Peyer's patch (tissue), 4 donors: ENCODE results near the gene FRYL. TPM values are rescaled to one million over a fixed set of nuclear protein-coding genes. Genes with fewer than 3 reads are reported as not detected.
"Not testable (repeated sequence)": the region's sequence is repeated elsewhere in the genome, so short reads cannot be mapped to it uniquely, and the experiment has no call there.

Experiments used
- DNase-seq, 3 donors: peaks; one replicate each; pipeline ENCODE4 v3.0.0-alpha.2; 2017 to 2019
- H3K27ac ChIP-seq, 4 donors: fragments of 200-600 bp; sonication (generic); one replicate each; pipeline ENCODE4 v1.5.1; 2016 to 2019
- H3K27me3 ChIP-seq, 2 donors: fragments of 200-600 bp; sonication (generic); one replicate each; pipeline ENCODE4 v1.5.1; 2019
- H3K36me3 ChIP-seq, 3 donors: fragments of 200-600 bp; sonication (generic); one replicate each; pipeline ENCODE4 v1.5.1; 2016 to 2019
- H3K4me1 ChIP-seq, 4 donors: fragments of 200-600 bp; sonication (generic); one replicate each; pipeline ENCODE4 v1.5.1; 2016 to 2019
- H3K4me3 ChIP-seq, 4 donors: fragments of 200-600 bp; sonication (generic); 1 replicate in 3 of 4; 2 replicates in 1 of 4; pipeline ENCODE4 v1.5.1; 2016 to 2019; ENCODE audit warnings: mild to moderate bottlenecking in 1 of 4
- H3K9me3 ChIP-seq, 4 donors: fragments of 200-600 bp; sonication (generic); one replicate each; pipeline ENCODE4 v1.5.1; 2016 to 2019; ENCODE audit warnings: mild to moderate bottlenecking in 1 of 4
- POLR2A ChIP-seq, 2 donors: fragments of 450-650 bp; IDR thresholded peaks; one replicate each; pipeline ENCODE4 v1.5.1; 2017; ENCODE audit warnings: antibody characterized with exemption in 2 of 2, mild to moderate bottlenecking in 2 of 2, moderate library complexity in 2 of 2
- total RNA-seq, 4 donors: library from RNA; depleted of rRNA; stranded (reverse); fragments of >200 nt; gene quantifications; one replicate each; pipeline ENCODE4 v1.1.0, GENCODE V29; 2016
- TF ChIP-seq, protein P1 (sequence below), 6 experiments: fragments of 450-650 bp in 4 of 6; fragments of 200-600 bp in 2 of 6; sonication (generic) in 1 of 6; IDR thresholded peaks; one replicate each; pipeline ENCODE4 v1.5.1; 2017 to 2019; ENCODE audit warnings: antibody characterized with exemption in 6 of 6, mild to moderate bottlenecking in 3 of 6, moderate library complexity in 1 of 6

Gene FRYL
- total RNA-seq, 4 donors from 2014 or later, result 220 to 253 (median 241) TPM

DNA sequence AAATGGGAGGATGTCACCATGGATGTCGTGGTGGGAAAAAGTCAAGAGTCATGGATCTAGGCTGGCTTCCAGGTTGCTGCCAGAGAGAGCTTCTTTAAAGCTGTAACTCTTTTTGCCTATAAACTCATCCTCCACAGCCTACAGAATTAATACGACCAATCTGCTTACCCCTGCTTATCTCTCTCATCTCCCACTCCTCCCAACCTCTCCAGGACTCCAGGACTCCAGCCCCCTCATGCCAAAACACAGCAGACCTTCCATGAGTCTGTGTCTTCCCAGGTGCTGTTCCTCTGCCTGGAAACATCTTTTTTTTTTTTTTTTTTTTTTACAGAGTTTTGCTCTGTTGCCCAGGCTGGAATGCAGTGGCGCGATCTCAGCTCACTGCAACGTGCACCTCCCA, 312.2 kb downstream of the FRYL start:
- H3K4me1 ChIP-seq, result no peaks in the 10 kb centered on the region
- TF ChIP-seq, protein P1, sequence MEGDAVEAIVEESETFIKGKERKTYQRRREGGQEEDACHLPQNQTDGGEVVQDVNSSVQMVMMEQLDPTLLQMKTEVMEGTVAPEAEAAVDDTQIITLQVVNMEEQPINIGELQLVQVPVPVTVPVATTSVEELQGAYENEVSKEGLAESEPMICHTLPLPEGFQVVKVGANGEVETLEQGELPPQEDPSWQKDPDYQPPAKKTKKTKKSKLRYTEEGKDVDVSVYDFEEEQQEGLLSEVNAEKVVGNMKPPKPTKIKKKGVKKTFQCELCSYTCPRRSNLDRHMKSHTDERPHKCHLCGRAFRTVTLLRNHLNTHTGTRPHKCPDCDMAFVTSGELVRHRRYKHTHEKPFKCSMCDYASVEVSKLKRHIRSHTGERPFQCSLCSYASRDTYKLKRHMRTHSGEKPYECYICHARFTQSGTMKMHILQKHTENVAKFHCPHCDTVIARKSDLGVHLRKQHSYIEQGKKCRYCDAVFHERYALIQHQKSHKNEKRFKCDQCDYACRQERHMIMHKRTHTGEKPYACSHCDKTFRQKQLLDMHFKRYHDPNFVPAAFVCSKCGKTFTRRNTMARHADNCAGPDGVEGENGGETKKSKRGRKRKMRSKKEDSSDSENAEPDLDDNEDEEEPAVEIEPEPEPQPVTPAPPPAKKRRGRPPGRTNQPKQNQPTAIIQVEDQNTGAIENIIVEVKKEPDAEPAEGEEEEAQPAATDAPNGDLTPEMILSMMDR (IDR thresholded peaks at IDR 0.05), result no peak
- no peak for TF ChIP-seq POLR2A (IDR thresholded peaks at IDR 0.05)
- no peaks in the 10 kb centered on the region for H3K36me3 ChIP-seq
- no peaks in the 10 kb centered on the region for H3K27me3 ChIP-seq
- no peak overlapping the region for H3K4me3 ChIP-seq
- H3K9me3 ChIP-seq, result no peaks in the 10 kb centered on the region
- H3K27ac ChIP-seq, result no peak overlapping the region
- DNase-seq, result no peak

DNA sequence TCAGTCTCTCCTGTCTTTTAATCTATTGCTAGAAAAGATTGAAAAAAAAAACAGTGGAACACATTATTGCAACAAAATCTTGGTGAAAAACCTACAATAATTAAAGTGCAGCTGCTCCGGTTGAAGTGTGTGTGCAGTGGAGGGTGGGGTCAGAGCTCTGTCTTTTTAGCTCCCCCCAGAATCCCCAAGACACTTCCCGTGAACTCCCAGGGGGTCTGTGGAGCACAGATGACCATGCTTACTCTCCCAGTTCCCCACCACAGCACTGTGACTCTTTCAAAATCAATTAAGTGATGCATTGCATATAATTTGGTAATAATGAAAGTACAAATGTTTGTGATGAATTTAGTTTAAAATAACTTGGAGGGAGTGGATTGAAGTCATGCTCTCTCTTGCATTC, 312.6 kb downstream of the FRYL start:
- Histone ChIP-seq H3K4me1 (no peaks in the 10 kb centered on the region), H3K9me3 (no peaks in the 10 kb centered on the region), H3K27ac (no peak overlapping the region), H3K27me3 (no peaks in the 10 kb centered on the region), H3K4me3 (no peak overlapping the region), H3K36me3 (no peaks in the 10 kb centered on the region)
- TF ChIP-seq, protein P1 (IDR thresholded peaks at IDR 0.05), result no peak
- TF ChIP-seq POLR2A (IDR thresholded peaks at IDR 0.05), result no peak
- DNase-seq, result no peak

DNA sequence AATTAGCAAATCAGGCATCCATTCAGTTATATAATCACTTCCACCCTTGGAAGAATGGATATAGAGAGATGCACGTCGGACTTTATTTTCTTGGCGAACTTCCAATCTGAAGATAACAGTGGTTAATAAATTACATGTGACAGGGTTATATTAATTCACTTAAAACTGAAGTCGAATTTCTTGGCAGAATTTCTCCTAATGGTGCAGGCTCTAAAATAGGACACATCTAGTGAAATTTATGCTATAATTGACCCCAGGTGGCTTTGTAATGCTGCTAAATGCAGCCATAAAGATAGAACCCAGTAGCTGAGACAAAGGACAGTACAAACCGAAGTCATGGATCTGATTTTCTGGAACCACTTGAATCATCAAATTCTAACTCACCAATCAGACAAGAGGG, 317.7 kb downstream of the FRYL start:
- H3K27me3 ChIP-seq, result no peaks in the 10 kb centered on the region
- TF ChIP-seq POLR2A (IDR thresholded peaks at IDR 0.05), result no peak
- TF ChIP-seq, protein P1 (IDR thresholded peaks at IDR 0.05), result no peak
- no peaks in the 10 kb centered on the region for H3K9me3 ChIP-seq
- no peaks in the 10 kb centered on the region for H3K4me1 ChIP-seq
- H3K27ac ChIP-seq, result no peak overlapping the region
- no peak overlapping the region for H3K4me3 ChIP-seq
- H3K36me3 ChIP-seq, result no peaks in the 10 kb centered on the region
- no peak for DNase-seq

DNA sequence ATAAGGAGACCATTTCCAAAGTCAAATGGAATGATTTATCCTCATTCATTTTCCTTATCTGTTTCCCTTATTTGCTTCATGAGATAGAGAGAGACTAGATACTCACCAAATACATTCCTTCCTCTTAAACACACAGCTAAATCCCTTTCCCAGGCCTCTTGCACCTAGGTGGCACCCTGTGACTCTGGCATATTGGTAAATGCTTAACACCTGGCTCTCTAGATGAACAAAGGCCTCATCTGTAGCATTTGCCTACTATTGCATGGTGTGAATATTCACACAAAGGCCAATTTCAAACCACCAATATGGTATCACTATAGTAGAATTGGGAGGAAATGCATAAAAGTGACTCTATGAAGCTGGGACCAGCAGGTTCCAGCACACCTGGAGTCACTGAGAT, 319.1 kb downstream of the FRYL start:
- Histone ChIP-seq H3K27ac (no peak overlapping the region), H3K4me1 (no peaks in the 10 kb centered on the region), H3K36me3 (no peaks in the 10 kb centered on the region), H3K27me3 (no peaks in the 10 kb centered on the region), H3K9me3 (no peaks in the 10 kb centered on the region), H3K4me3 (no peak overlapping the region)
- DNase-seq, result no peak
- TF ChIP-seq POLR2A (IDR thresholded peaks at IDR 0.05), result no peak
- TF ChIP-seq, protein P1 (IDR thresholded peaks at IDR 0.05), result no peak

DNA sequence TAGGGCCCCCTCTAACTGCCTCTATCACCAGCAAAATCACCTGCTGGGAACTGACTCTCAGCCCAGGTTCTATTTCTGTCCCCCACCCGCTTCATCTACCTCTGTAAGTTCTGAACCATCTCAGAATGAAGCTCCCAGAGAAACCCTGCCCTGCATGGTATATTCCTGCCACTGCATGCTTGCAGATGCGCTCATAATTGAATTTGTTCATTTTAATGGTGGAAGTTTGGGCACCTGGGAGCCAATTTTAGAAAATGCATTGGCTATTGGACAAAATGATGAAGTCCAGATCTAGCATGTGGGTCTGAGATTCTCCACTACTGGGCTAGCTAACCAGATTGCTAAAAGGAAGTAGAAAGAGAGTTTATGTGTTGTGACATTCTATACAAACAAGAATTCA, 325.5 kb downstream of the FRYL start:
- Histone ChIP-seq H3K9me3 (no peaks in the 10 kb centered on the region), H3K27me3 (no peaks in the 10 kb centered on the region), H3K4me1 (no peaks in the 10 kb centered on the region), H3K27ac (no peak overlapping the region), H3K36me3 (no peaks in the 10 kb centered on the region), H3K4me3 (no peak overlapping the region)
- TF ChIP-seq POLR2A (IDR thresholded peaks at IDR 0.05), result no peak
- TF ChIP-seq, protein P1 (IDR thresholded peaks at IDR 0.05), result no peak
- DNase-seq, result no peak

DNA sequence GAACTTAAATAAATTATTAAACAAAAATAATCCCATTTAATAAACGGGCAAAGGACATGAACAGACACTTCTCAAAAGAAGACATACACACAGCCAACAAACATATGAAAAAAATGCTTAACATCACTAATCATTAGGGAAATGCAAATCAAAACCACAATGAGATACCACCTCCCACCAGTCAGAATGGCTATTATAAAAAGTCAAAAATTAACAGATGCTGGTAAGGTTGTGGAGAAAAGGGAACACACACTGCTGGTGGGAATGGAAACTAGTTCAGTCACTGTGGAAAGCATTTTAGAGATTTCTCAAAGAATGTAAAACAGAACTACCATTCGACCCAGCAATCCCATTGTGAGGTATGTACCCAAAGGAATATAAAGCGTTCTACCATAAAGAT, 328.4 kb downstream of the FRYL start:
- not testable (repeated sequence) for H3K27ac ChIP-seq, H3K27me3 ChIP-seq, H3K4me1 ChIP-seq, DNase-seq, H3K36me3 ChIP-seq, H3K4me3 ChIP-seq, H3K9me3 ChIP-seq
